HepG2 (cell line): ENCODE results near the gene FMNL2. TPM values are rescaled to one million over a fixed set of nuclear protein-coding genes. Genes with fewer than 3 reads are reported as not detected.

Experiments
- ATAC-seq: fragments of 200-7000 bp; cut with Tn5 transposase; 3 replicates; pipeline ENCODE4 v1.9.1; 2020; ENCODE audit warnings: mild to moderate bottlenecking, moderate library complexity
- BruUV-seq: library from RNA; stranded (reverse); fragments of 400-500 nt; replicated peaks from 2 replicates; lab custom pipeline; 2021; lab: Mats Ljungman, UMichigan
- CTCF ChIA-PET: fragments of 300-600 bp; formaldehyde crosslinking; extraction: SDS; loops from one replicate; lab custom pipeline; 2021; ENCODE audit warnings: low total read pairs, inconsistent platforms, low intra/inter-chr PET ratio; lab: Yijun Ruan, JAX
- POLR2A ChIA-PET: fragments of 350-600 bp; sonication (Branson Sonifier 250); formaldehyde crosslinking; loops from one replicate; lab custom pipeline; 2020; ENCODE audit warnings: antibody characterized with exemption, inconsistent platforms; lab: Yijun Ruan, JAX
- DNase-seq: peaks from one replicate; pipeline ENCODE4 v3.0.0-alpha.2; 2015; ENCODE audit warnings: low spot score
- FAIRE-seq: peaks from 3 replicates; lab custom pipeline; 2011; peaks lifted over from hg19 to GRCh38; lab: Jason Lieb, UNC
- H2AFZ ChIP-seq: one replicate; pipeline ENCODE4 v1.6.1; 2011; ENCODE audit warnings: low read length, inconsistent platforms
- H3K27ac ChIP-seq: fragments of 300-600 bp; 3 replicates; pipeline ENCODE4 v1.8.0; 2011; ENCODE audit warnings: mixed run types, mild to moderate bottlenecking, mixed read lengths, low read length, inconsistent platforms; ENCODE audit not compliant: insufficient read depth; ENCODE audit errors: extremely low read length
- H3K27me3 ChIP-seq, 2 experiments: fragments of 200-600 bp in 1 of 2; 2 replicates in 1 of 2; 3 replicates in 1 of 2; pipeline versions ENCODE4 v1.6.0 to v1.8.0; 2011; ENCODE audit warnings: low read length in 2 of 2, mild to moderate bottlenecking in 2 of 2, moderate library complexity in 2 of 2, inconsistent platforms in 1 of 2; ENCODE audit not compliant: insufficient read depth in 2 of 2, control insufficient read depth in 1 of 2
- H3K36me3 ChIP-seq, 2 experiments: fragments of 200-600 bp in 1 of 2; replicated peaks in 1 of 2; 2 replicates in 1 of 2; 3 replicates in 1 of 2; pipeline versions ENCODE4 v1.5.1 to v1.8.0; 2011; ENCODE audit warnings: low read length in 2 of 2, inconsistent platforms in 1 of 2; ENCODE audit not compliant: insufficient read depth in 2 of 2, control insufficient read depth in 1 of 2
- H3K4me1 ChIP-seq: 2 replicates; pipeline ENCODE4 v1.5.1; 2012; ENCODE audit warnings: low read length, inconsistent platforms; ENCODE audit not compliant: insufficient read depth
- H3K4me2 ChIP-seq: 2 replicates; pipeline ENCODE4 v1.6.0; 2011; ENCODE audit warnings: low read depth, low read length, inconsistent platforms
- H3K4me3 ChIP-seq, 3 experiments: fragments of 200-600 bp in 1 of 3; sonication (generic), shearing (Covaris generic) in 1 of 3; replicated peaks in 1 of 3; 2 replicates each; pipeline ENCODE4 v1.5.1; 2011 to 2016; ENCODE audit warnings: low read length in 3 of 3, inconsistent platforms in 2 of 3, low read depth in 2 of 3, mild to moderate bottlenecking in 2 of 3, control low read depth in 1 of 3, mixed read lengths in 1 of 3; ENCODE audit not compliant: insufficient read depth in 1 of 3
- H3K79me2 ChIP-seq: one replicate; pipeline ENCODE4 v1.6.1; 2011; ENCODE audit warnings: low read length, inconsistent platforms; ENCODE audit not compliant: insufficient read depth
- H3K9ac ChIP-seq: 2 replicates; pipeline ENCODE4 v1.6.0; 2011; ENCODE audit warnings: mild to moderate bottlenecking, low read depth, low read length, inconsistent platforms; ENCODE audit not compliant: insufficient read depth
- H3K9me3 ChIP-seq: 2 replicates; pipeline ENCODE4 v1.5.1; 2012; ENCODE audit warnings: mild to moderate bottlenecking, low read length
- H4K20me1 ChIP-seq: 2 replicates; pipeline ENCODE4 v1.6.0; 2011; ENCODE audit warnings: inconsistent platforms, mild to moderate bottlenecking, low read length, moderate library complexity; ENCODE audit not compliant: insufficient read depth
- ATF6 ChIP-seq: sonication (generic); formaldehyde crosslinking; conservative IDR thresholded peaks from 2 replicates; pipeline ENCODE4 v1.4.0; 2020; ENCODE audit warnings: missing genetic modification reagents
- KDM5A ChIP-seq: fragments of 200-600 bp; sonication (generic); IDR thresholded peaks from 2 replicates; pipeline ENCODE4 v1.7.0; 2018; ENCODE audit warnings: antibody characterized with exemption, mild to moderate bottlenecking, low read length, borderline replicate concordance
- MED13 ChIP-seq: sonication (generic); formaldehyde crosslinking; IDR thresholded peaks from 2 replicates; pipeline ENCODE4 v1.5.0; 2020; ENCODE audit warnings: missing genetic modification reagents
- SSRP1 ChIP-seq: IDR thresholded peaks from 2 replicates; pipeline ENCODE4 v1.6.1; 2016; ENCODE audit warnings: control low read depth
- ZBTB37 ChIP-seq: sonication (generic); formaldehyde crosslinking; IDR thresholded peaks from 2 replicates; pipeline ENCODE4 v1.4.0; 2020; ENCODE audit warnings: mild to moderate bottlenecking, missing genetic modification reagents
- ZNF33B ChIP-seq: sonication (generic); formaldehyde crosslinking; IDR thresholded peaks from 2 replicates; pipeline ENCODE4 v1.5.1; 2020; ENCODE audit warnings: mild to moderate bottlenecking, missing genetic modification reagents
- ZNF816 ChIP-seq: sonication (generic); formaldehyde crosslinking; IDR thresholded peaks from 2 replicates; pipeline ENCODE4 v1.8.0; 2022; ENCODE audit warnings: missing genetic modification reagents, mild to moderate bottlenecking, borderline replicate concordance
- WGBS: methylation state at CpG from one replicate; pipeline ENCODE4 v1.1.6; 2017; ENCODE audit warnings: low lambda C conversion rate; 5-methylcytosine and 5-hydroxymethylcytosine counted together
- in situ Hi-C: cut with HindIII; loops from 2 replicates; pipeline ENCODE4 v1.10.0; 2017; ENCODE audit warnings: low pct_unique_long_range_greater_than_20kb; ENCODE audit not compliant: extremely low pct_ligation_motif_present
- intact Hi-C: fragments of 100-400 bp; cut with micrococcal nuclease; formaldehyde crosslinking; loops from one replicate; pipeline ENCODE4 v1.10.0; 2022; ENCODE audit not compliant: unreplicated experiment
- polyA plus RNA-seq, 8 experiments: library from polyadenylated mRNA; depleted of rRNA in 3 of 8; stranded (reverse) in 7 of 8; unstranded in 1 of 8; fragments of >200 nt; fragmentation: Illumina TruSeq in 4 of 8; extraction: Trizol in 4 of 8; gene quantifications; 2 replicates each; pipeline versions ENCODE4 v1.2.1 to v1.2.3, GENCODE V29; 2011 to 2016; ENCODE audit warnings: low read depth in 4 of 8, missing spikeins in 1 of 8, mixed read lengths in 1 of 8; ENCODE audit not compliant: insufficient read depth in 1 of 8
- total RNA-seq, 5 experiments: library from RNA; depleted of rRNA; stranded (reverse); fragments of >200 nt; fragmentation: Illumina TruSeq; extraction: Trizol; gene quantifications; 2 replicates each; pipeline ENCODE4 v1.2.3, GENCODE V29; 2016; ENCODE audit warnings: low read depth in 1 of 5
- TF ChIP-seq, protein P1 (sequence below): sonication (generic); formaldehyde crosslinking; IDR thresholded peaks from 2 replicates; pipeline ENCODE4 v1.4.0; 2020; ENCODE audit warnings: missing genetic modification reagents, mild to moderate bottlenecking, borderline replicate concordance

FMNL2 gene
- total and polyA plus RNA-seq, 2 of the 13 experiments (the other 11 are each of a cell fraction or from before 2014, with no cell fraction given) = 66.5 to 67.7 TPM

DNA sequence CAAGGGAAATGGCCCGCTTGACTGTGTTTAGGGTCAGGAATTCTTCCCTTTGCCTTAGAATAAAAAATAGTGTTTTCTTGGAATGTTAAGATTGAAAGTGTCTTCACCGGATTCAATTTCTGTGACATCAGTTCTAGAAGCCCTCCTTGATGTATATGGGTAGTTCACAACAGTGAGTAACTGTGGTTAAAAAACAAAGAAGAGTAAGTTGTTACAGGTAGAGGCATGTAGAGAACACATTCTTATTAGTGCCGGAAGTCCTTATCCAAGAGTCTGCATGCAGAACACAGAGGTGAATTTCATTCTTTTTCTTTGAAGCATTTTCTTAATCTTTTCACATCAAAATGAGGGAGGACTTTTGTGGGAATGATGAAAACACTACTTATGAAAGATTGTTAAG, 105.5 kb downstream of the FMNL2 start:
- Histone ChIP-seq H3K27ac (no peak overlapping the region), H3K9me3 (no peaks in the 10 kb centered on the region), H3K4me2 (no peak overlapping the region), H4K20me1 (no peaks in the 10 kb centered on the region; the same call in 1 of the 2 replicates), H3K79me2 (peaks cover 97% of the 10 kb centered on the region), H3K9ac (no peak overlapping the region), H3K4me1 (peaks cover 28% of the 10 kb centered on the region)
- in situ Hi-C loops (no loop called here), intact Hi-C loops (no loop called here)
- DNase-seq = no peak
- CTCF ChIA-PET = no interaction called here
- TF ChIP-seq SSRP1 = 0 out of 2 replicates have a peak, but pooled peaks have one; percentile 31
- no peak for TF ChIP-seq ATF6
- 0 out of 2 replicates have a peak, but pooled peaks have one; percentile 29 for TF ChIP-seq ZBTB37
- TF ChIP-seq, all 625 proteins: peak for 2
- Histone ChIP-seq H3K27me3 (no peaks in the 10 kb centered on the region), H3K4me3 (no peak overlapping the region), H3K36me3 (no peaks in the 10 kb centered on the region), H2AFZ (no peak overlapping the region)
- ATAC-seq (no peak), FAIRE-seq (no peak)
- 96% methylated on average over 3 of the region's 3 CpGs for WGBS
- no TSS peak for BruUV-seq
- POLR2A ChIA-PET = no interaction called here

DNA sequence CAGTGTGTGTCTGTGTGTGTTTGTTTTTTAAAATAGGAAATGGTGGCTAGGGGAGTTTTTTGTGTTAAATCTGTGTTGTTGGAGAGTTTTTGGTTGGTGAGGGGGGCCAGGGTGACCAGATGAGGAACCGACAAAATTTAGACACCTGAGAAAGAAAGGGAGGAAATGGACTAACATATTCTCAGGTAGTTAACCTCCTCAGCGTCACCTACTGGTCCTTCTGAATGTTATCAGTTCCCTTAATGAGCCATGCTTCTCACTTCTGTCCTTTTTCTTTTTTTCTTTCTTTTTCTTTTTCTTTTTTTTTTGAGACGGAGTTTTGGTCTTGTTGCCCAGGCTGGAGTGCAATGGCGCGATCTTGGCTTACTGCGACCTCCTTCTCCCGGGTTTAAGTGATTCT, 107.0 kb downstream of the FMNL2 start:
- peaks cover 97% of the 10 kb centered on the region for H3K79me2 ChIP-seq
- in situ Hi-C loops = no loop called here
- ATAC-seq (no peak), DNase-seq (no peak), FAIRE-seq (no peak)
- H3K9me3 ChIP-seq = no peaks in the 10 kb centered on the region
- H3K27me3 ChIP-seq = no peaks in the 10 kb centered on the region
- H3K4me1 ChIP-seq = peaks cover 43% of the 10 kb centered on the region
- POLR2A ChIA-PET = no interaction called here
- no peaks in the 10 kb centered on the region; the same call in 1 of the 2 replicates for H4K20me1 ChIP-seq
- no peak overlapping the region for H3K4me3 ChIP-seq
- 96% methylated on average over 7 of the region's 7 CpGs for WGBS
- no TSS peak for BruUV-seq
- no peak overlapping the region for H3K9ac ChIP-seq
- TF ChIP-seq MED13 = no peak
- no peak for TF ChIP-seq KDM5A
- TF ChIP-seq, protein P1, sequence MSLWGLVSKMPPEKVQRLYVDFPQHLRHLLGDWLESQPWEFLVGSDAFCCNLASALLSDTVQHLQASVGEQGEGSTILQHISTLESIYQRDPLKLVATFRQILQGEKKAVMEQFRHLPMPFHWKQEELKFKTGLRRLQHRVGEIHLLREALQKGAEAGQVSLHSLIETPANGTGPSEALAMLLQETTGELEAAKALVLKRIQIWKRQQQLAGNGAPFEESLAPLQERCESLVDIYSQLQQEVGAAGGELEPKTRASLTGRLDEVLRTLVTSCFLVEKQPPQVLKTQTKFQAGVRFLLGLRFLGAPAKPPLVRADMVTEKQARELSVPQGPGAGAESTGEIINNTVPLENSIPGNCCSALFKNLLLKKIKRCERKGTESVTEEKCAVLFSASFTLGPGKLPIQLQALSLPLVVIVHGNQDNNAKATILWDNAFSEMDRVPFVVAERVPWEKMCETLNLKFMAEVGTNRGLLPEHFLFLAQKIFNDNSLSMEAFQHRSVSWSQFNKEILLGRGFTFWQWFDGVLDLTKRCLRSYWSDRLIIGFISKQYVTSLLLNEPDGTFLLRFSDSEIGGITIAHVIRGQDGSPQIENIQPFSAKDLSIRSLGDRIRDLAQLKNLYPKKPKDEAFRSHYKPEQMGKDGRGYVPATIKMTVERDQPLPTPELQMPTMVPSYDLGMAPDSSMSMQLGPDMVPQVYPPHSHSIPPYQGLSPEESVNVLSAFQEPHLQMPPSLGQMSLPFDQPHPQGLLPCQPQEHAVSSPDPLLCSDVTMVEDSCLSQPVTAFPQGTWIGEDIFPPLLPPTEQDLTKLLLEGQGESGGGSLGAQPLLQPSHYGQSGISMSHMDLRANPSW (CRISPR knock-in tag) = no peak
- TF ChIP-seq ZNF33B = no peak
- TF ChIP-seq ZNF816 (CRISPR knock-in tag) = no peak
- no peaks in the 10 kb centered on the region for H3K36me3 ChIP-seq
- H3K27ac ChIP-seq = no peak overlapping the region
- H2AFZ ChIP-seq = no peak overlapping the region
- intact Hi-C loops = no loop called here
- H3K4me2 ChIP-seq = no peak overlapping the region
- CTCF ChIA-PET = no interaction called here
